Activated gamma-delta T cell treated with Interleukin-2 at 50 U/mL for 16 hours (primary cell): ENCODE results near the gene DMRTB1.

Experiments used
- DNase-seq: peaks from one replicate; pipeline ENCODE4 v3.0.0-alpha.2; 2020

The DMRTB1 gene

DNA sequence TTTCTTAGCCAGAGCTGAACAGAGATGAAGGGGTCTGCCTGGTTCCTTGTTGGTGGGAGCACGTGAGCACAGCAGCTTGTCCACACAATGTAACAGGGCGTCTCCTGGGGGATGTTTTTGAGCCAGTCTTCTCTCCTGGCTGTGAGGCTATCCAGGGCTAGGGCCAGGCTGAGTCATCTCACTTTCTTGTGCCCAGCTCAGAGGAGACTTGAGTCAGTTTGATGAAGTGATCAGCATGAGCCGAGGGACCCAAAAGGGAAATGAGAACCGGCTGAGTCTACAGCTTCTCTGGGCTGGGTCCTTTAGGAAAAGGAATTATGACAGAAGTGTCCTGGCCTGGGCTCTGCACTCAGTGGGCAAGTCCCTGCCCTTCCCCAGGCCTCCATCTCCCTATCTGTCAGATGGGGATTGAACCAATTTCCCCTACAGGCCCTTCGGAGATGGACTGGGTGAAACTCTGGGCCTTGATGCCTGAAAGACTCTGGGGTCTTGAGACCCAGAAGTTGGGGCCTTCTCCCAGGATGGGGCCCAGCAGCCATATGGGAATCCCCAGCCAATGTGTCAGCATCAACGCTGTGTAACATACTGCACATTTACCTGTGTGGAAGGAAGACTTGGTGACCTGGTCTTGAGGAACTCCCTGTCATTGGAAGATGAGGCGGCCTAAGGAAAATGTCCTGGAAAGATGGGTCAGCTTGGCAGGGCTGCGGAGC lies 36.6 kb downstream of the DMRTB1 start:
- no peak for DNase-seq

DNA sequence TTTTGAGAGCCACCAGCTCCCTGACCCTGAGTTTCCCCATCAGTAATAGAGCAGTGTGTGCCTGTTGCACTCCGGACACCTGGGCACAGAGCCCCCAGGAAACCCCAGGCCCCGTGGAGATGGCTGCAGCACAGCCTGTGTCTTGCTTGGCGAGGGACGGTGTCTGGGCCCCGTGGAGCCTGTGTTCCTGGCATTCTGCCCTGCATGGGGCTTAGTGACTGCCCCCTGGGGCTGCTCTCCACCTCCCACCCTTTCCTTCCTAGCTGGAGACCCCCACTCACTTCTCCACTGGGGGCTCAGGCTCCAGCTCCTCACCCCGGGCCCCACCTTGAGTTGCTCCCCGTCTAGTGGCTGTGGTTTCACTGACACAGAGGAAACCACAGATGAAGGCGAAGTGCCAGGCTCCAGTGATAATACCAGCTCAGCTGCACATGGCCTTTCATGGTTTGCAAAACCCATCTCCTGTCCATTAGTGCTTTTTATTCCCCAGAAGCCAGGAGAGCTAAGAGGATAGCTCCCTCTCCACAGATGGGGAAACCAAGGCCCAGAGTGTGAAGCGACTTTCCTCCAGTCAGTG lies 39.4 kb downstream of the DMRTB1 start:
- DNase-seq: peak; percentile 22

DNA sequence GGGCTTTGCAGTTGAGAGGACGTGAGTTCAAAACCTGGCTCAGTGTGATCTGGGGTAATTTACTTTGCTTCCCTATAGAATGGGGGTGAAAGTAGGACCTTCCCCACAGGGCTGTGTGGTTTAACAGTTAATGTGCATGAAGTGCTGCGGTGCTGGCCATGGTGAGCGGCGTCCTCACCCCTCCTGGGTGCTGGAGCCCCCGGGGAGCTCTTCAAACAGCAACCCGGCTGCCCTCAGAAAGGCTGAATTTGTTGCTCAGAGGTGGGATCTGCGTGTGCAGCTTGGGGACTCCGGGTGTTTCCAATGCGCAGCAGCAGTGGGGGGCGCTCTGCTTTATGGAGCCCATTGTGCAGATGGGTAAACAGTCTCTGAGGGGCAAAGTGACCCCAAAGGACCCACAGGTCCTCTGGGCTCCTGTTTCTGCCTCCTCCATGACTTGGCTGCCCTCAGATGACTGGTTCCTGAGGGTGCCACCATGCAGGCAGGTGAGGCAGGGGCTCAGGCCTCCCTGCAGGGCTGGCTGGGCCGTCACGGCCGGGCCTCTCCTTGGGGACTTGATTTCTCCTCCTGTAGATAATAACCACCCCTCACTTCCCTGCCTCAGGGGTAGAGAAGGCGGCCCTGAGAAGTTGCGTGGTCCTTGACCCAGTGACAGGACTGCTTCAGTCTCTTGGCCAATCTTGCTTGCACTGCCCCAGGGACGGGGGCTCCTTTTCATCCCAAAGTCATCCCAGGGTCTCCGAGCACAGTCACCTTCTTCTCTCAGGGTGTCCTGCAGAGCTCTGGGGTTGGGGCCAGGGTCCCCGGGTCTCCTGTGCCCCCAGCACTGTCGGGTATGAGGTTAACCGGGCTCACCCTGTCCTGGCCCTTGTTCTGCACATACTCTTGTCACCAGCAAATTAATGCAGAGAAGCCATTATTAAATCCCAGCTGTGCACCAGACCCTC lies 40.3 kb downstream of the DMRTB1 start:
- no peak for DNase-seq

DNA sequence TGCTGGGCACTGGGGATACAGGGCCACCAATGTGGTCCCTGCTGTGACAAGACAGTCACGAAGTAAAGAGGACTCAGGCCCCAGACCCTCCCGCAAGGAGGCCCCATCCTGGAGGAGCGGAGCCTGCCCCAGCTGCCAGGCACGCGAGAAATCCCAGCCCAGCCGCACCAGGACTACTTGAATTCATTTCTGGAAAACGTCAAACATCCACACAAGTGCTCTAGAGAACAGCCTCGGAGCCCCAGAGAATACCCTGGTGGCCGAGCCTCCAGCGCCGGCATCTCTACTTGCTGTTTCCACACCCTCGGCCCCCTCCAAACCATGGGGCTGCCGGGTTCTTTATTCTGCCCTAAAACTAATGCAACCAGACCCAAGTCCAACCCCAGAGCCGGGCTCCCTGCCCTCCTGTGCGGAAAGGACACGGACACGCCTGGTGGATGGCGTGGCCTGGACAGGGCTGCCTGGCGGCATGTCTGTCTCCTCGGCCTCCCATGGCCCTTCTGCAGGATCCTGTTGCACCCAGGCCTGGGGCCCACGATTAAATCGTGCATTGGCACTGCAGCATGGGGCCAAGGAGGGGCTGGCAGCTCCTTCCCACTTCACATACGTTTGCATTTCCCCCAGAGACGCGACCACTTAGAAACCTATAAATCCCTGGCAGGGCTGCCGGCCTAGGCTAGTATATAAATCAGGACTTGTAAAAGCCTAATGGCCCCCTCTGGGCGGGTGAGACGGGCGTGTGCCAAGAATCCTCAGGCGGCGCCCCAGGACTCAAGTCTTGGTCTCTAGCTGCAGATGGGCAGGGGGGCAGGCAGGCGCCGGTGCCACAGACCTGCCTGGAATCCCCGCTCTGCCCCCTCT lies 41.2 kb downstream of the DMRTB1 start:
- DNase-seq: no peak

DNA sequence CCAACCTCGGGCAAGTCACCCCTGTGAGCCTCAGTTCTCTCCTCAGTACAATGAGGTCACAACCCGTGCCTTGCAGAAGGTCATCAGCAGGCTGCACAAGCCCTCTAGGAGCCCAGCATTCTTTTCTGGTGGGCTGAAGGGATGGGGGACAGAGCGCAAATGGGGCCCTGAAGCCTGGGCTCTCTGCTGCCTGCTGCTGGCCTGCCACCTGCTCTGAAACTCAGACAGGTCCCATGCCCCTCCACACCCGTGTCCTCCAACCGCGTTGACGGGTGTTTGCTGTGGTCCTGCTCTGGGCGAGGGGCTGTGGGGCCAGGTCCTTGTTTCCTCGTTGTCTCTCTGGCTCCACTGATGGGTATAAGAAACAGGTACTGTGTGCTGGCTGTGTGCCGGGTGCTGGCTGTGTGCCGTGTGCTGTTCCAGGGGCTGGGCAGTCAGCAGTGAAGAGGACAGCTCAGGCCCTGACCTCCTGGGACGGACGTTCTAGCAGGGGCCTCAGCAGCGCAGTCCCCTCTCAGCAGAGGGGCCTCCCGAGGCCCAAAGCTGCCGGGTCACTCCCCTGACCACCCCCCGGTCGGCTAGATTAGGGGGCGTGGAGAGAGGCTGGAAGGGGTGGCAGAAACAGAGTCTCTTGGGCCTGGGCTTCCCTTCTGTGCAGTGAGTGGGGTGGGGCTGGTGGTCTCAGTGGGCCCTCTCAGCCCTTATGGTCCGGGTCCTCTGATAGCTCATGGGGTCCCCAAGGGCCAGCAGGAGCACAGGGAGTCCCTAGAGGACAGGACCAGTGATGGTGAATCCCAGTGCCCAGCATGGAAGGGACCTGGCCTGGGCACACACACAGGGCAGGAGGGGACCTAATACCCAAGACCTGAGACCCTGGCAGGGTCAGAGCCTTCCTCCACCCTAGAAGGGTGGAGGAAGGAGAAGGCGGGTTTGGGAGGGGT lies 42.1 kb downstream of the DMRTB1 start:
- no peak for DNase-seq

DNA sequence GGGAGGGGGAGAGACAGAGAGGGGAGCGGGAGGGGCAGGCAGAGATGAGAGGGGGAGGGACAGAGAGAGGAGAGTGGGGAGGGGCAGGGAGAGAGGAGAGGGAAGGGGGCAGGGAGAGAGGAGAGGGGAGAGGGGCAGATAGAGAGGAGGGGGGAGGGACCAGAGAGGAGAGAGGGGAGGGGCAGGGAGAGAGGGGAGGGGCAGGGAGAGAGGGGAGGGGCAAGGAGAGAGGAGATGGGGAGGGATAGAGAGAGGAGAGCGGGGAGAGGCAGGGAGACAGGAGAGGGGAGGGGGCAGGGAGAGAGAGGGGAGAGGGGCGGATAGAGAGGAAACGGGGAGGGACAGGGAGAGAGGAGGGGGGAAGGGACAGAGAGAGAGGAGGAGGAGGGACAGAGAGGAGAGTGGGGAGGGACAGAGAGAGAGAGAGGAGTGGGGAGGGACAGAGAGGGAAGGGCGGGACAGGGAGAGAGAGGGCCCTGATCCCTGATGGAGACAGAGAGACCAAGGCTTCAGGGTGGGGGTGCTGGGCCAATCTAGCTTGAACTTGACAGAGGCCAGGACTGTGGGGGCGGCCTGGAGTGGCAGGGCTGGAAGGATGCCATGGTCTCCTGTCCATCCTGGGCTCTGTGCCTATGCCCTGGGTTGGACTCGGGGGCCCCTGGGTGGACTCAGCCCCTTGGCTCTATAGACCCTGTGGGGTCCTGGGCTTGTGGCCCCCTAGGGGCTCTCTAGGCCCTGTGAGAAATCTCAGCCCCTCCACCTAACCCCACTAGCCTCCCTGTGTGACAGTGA lies 43.6 kb downstream of the DMRTB1 start:
- no peak for DNase-seq

GRCh38 chr1:53503433-53504217 lies 44.4 kb downstream of the DMRTB1 start:
- no peak for DNase-seq

- DNase-seq: no peak
Measured at GRCh38 chr1:53504901-53505300, 45.7 kb downstream of the DMRTB1 start.

DNA sequence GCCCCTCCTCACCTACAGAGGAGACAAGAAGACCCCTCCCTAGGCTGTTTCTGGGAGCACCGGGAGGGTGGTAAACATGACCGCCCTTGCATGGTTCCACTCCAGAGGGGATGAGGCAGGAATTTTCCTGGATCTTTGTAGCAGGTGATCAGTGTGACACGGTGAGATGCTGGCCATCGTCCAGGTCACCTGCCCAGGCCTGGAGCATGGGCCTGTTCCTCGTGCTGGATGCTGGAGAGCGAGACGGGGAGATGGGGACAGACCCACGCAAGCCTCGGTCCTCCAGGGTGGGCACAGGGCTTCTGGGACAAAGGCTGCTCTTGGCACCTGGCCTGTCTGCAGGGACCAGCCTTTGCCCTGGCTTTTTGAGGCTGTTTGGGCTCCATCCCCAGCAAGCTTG lies 46.2 kb downstream of the DMRTB1 start:
- no peak for DNase-seq

DNA sequence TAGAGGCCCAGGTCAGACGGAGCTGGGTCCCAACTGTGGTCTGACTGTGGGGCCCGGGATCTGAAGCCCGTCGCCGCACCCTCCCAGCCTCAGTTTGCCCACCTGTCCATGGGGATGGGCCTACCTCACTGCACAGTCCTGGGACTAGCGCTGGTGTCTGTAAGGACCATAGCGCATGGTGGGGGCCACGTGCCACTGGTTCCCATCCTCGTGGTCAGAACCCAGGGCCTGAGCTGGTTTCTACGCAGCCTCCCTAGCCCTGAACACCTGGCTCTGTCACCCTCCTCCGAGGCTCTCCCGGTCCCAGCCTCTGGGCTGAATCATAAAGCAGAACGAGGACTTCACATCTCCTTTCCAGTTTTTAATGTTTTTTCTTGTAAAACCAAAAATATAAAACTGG lies 46.7 kb downstream of the DMRTB1 start:
- DNase-seq: no peak

GRCh38 chr1:53506355-53507050 lies 47.3 kb downstream of the DMRTB1 start:
- no peak for DNase-seq

- no peak for DNase-seq
Measured at GRCh38 chr1:53507116-53507820, 48.1 kb downstream of the DMRTB1 start.

GRCh38 chr1:53508056-53508990 lies 49.1 kb downstream of the DMRTB1 start:
- DNase-seq: no peak

DNA sequence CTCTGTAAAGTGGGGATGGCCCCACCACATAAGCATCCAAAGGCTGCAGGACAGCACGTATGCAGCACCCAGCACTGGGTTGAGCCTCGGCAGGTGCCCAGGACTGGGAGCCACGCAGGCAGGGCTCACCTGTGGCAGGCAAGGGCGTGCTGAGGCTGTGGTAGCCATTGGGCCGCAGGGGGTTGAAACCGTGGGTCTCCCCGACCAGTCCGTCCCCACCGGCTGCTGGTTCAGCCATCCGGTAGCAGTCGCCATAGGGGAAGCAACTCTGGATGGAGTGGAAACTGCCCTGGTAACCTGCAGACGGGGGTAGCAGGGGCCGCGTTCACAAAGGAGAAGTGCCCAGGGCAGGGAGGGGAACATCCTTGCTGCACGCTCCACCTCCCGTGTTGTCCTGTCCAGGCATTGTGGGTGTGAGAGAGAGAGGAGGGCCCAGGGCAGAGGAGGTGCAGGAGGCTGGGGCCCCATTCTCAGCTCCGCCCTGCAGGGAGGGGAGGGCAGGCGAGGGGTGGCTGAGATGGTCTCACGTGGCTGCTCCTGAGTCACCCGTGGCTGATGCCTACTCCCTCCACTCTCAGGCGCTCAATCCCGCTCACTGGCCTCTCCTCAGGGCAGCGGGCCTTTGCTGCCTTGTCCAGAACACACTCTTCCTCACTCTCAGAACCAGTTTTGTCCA lies 49.9 kb downstream of the DMRTB1 start:
- DNase-seq: no peak

- DNase-seq: no peak
Measured at GRCh38 chr1:53509775-53510174, 50.6 kb downstream of the DMRTB1 start.

GRCh38 chr1:53510215-53510614 lies 51.0 kb downstream of the DMRTB1 start:
- DNase-seq: no peak
